IPS-11a (cell line): Measurements from ENCODE around the gene EYS.

Source experiments
- H3K4me3 ChIP-seq: one replicate; pipeline ENCODE4 v1.5.1; 2013; ENCODE audit warnings: low read depth, low read length, control low read depth

The EYS gene

GRCh38 chr6:65707126-65707826, at the start of gene EYS:
Gene EYS (minus strand): TSS chr6:65707226. CDS start chr6:65495410, 211,816 bp downstream.
- no peak within 1 kb of the TSS for H3K4me3 ChIP-seq

- H3K4me3 ChIP-seq, result no peak overlapping the region
Measured at GRCh38 chr6:65746302-65746701, 39.3 kb upstream of the EYS start.

GRCh38 chr6:65745614-65746013, 38.6 kb upstream of the EYS start:
- no peak overlapping the region for H3K4me3 ChIP-seq

GRCh38 chr6:65728879-65729479, 22.0 kb upstream of the EYS start:
- H3K4me3 ChIP-seq, result no peak overlapping the region

GRCh38 chr6:65719101-65719500, 12.1 kb upstream of the EYS start:
- no peak overlapping the region for H3K4me3 ChIP-seq

- no peak overlapping the region for H3K4me3 ChIP-seq
Measured at GRCh38 chr6:65711531-65711930, 4.5 kb upstream of the EYS start.

- no peak overlapping the region for H3K4me3 ChIP-seq
Measured at GRCh38 chr6:65709099-65709830, 2.2 kb upstream of the EYS start.

GRCh38 chr6:65708162-65708561, 1.1 kb upstream of the EYS start:
- H3K4me3 ChIP-seq, result no peak overlapping the region

GRCh38 chr6:65706436-65706835, 590 bp downstream of the EYS start:
- no peak overlapping the region for H3K4me3 ChIP-seq

- H3K4me3 ChIP-seq, result no peak overlapping the region
Measured at GRCh38 chr6:65701325-65701724, 5.7 kb downstream of the EYS start.

- H3K4me3 ChIP-seq, result no peak overlapping the region
Measured at GRCh38 chr6:65700561-65700960, 6.5 kb downstream of the EYS start.

- H3K4me3 ChIP-seq, result no peak overlapping the region
Measured at GRCh38 chr6:65692109-65692508, 14.9 kb downstream of the EYS start.

- no peak overlapping the region for H3K4me3 ChIP-seq
Measured at GRCh38 chr6:65680232-65680631, 26.8 kb downstream of the EYS start.

- H3K4me3 ChIP-seq, result no peak overlapping the region
Measured at GRCh38 chr6:65671922-65672321, 35.1 kb downstream of the EYS start.

GRCh38 chr6:65667916-65668656, 38.9 kb downstream of the EYS start:
- no peak overlapping the region for H3K4me3 ChIP-seq

GRCh38 chr6:65650086-65650485, 56.9 kb downstream of the EYS start:
- H3K4me3 ChIP-seq, result no peak overlapping the region

GRCh38 chr6:65649392-65649791, 57.6 kb downstream of the EYS start:
- H3K4me3 ChIP-seq, result no peak overlapping the region

- H3K4me3 ChIP-seq, result no peak overlapping the region
Measured at GRCh38 chr6:65646544-65646943, 60.5 kb downstream of the EYS start.

GRCh38 chr6:65642776-65643175, 64.2 kb downstream of the EYS start:
- H3K4me3 ChIP-seq, result no peak overlapping the region

- H3K4me3 ChIP-seq, result no peak overlapping the region
Measured at GRCh38 chr6:65638047-65638831, 68.8 kb downstream of the EYS start.
